ENCODE results near the gene ADAMTS17. TPM values are rescaled to one million over a fixed set of nuclear protein-coding genes. Genes with fewer than 3 reads are reported as not detected.

Gene ADAMTS17
- total and polyA plus RNA-seq, 9 of the 15 experiments (the other 6 are each of a cell fraction or from before 2014, with no cell fraction given): 0.01 to 0.14 (median 0.07) TPM; not detected in 6

- Histone ChIP-seq H4K20me1 (replicated peaks; ENCODE audit: control insufficient read depth, insufficient read depth, low read length) (0 out of 2 replicates have a peak, but pooled peaks cover 3% of the 10 kb centered on the region), H3K4me1 (replicated peaks in 1 of 2; ENCODE audit: control insufficient read depth in 2 of 2, insufficient read depth in 2 of 2, low read length in 2 of 2) (no peaks in the 10 kb centered on the region), H3K79me2 (ENCODE audit: control insufficient read depth, insufficient read depth, low read length) (no peaks in the 10 kb centered on the region), H3K27ac (ENCODE audit: extremely low read depth, low read depth, low read length) (no peak overlapping the region), H3K27me3 (ENCODE audit: control insufficient read depth in 2 of 2, insufficient read depth in 2 of 2, low read length in 2 of 2) (peaks cover 5 to 61% of the 10 kb centered on the region in 2 experiments; a peak in 4 of 5 replicates), H2AFZ (ENCODE audit: low read depth, low read length) (no peak overlapping the region), H3K9ac (ENCODE audit: insufficient read depth in 1 of 2, low read depth in 2 of 2, low read length in 2 of 2) (no peak overlapping the region), H3K9me1 (ENCODE audit: control insufficient read depth, insufficient read depth, low read length) (no peaks in the 10 kb centered on the region), H3K4me3 (no peak overlapping the region), H3K9me3 (replicated peaks; ENCODE audit: control insufficient read depth, insufficient read depth, low read depth, low read length) (no peaks in the 10 kb centered on the region), H3K36me3 (ENCODE audit: control insufficient read depth, insufficient read depth, low read length) (no peaks in the 10 kb centered on the region), H3K4me2 (ENCODE audit: insufficient read depth, low read length) (no peak overlapping the region)
- ChIA-PET CTCF (ENCODE audit: low intra/inter-chr PET ratio) (no interaction called here), POLR2A (no interaction called here)
- in situ Hi-C loops (cut with MboI): no loop called here
- WGBS (ENCODE audit: insufficient coverage, low coverage, missing lambda C conversion rate): 0% methylated on average over 6 of the region's 6 CpGs
- DNase-seq (ENCODE audit: extremely low read depth in 1 of 4, low spot score in 3 of 4): no peak
- intact Hi-C loops (cut with micrococcal nuclease): no loop called here
- no peak for ATAC-seq
- no peak for FAIRE-seq
- BruUV-seq (replicated peaks): no TSS peak
- TF ChIP-seq ZNF583 (CRISPR knock-in tag; IDR thresholded peaks at IDR 0.05) (no peak), ZNF57 (CRISPR knock-in tag; IDR thresholded peaks at IDR 0.05) (no peak), ZNF780A (CRISPR knock-in tag; IDR thresholded peaks at IDR 0.05) (no peak), ZNF146 (CRISPR knock-in tag; IDR thresholded peaks at IDR 0.05; ENCODE audit: unreplicated experiment) (no peak)
Observed at GRCh38 chr15:100103828-100104227, 237.9 kb downstream of the ADAMTS17 start.

GRCh38 chr15:100101426-100102089, 240.2 kb downstream of the ADAMTS17 start:
- FAIRE-seq (no peak), ATAC-seq (no peak), DNase-seq (ENCODE audit: extremely low read depth in 1 of 4, low spot score in 3 of 4) (no peak)
- Histone ChIP-seq H3K9ac (ENCODE audit: insufficient read depth in 1 of 2, low read depth in 2 of 2, low read length in 2 of 2) (no peak overlapping the region), H3K4me2 (ENCODE audit: insufficient read depth, low read length) (no peak overlapping the region), H3K9me3 (replicated peaks; ENCODE audit: control insufficient read depth, insufficient read depth, low read depth, low read length) (no peaks in the 10 kb centered on the region), H3K27ac (ENCODE audit: extremely low read depth, low read depth, low read length) (no peak overlapping the region), H3K36me3 (ENCODE audit: control insufficient read depth, insufficient read depth, low read length) (no peaks in the 10 kb centered on the region), H3K4me3 (no peak overlapping the region), H4K20me1 (replicated peaks; ENCODE audit: control insufficient read depth, insufficient read depth, low read length) (0 out of 2 replicates have a peak, but pooled peaks cover 3% of the 10 kb centered on the region), H2AFZ (ENCODE audit: low read depth, low read length) (no peak overlapping the region), H3K4me1 (replicated peaks in 1 of 2; ENCODE audit: control insufficient read depth in 2 of 2, insufficient read depth in 2 of 2, low read length in 2 of 2) (no peaks in the 10 kb centered on the region), H3K9me1 (ENCODE audit: control insufficient read depth, insufficient read depth, low read length) (no peaks in the 10 kb centered on the region), H3K27me3 (ENCODE audit: control insufficient read depth in 2 of 2, insufficient read depth in 2 of 2, low read length in 2 of 2) (peaks cover 5 to 46% of the 10 kb centered on the region in 2 experiments; a peak in 4 of 5 replicates), H3K79me2 (ENCODE audit: control insufficient read depth, insufficient read depth, low read length) (no peaks in the 10 kb centered on the region)
- no TSS peak for BruUV-seq (replicated peaks)
- POLR2A ChIA-PET: no interaction called here
- CTCF ChIA-PET (ENCODE audit: low intra/inter-chr PET ratio): no interaction called here
- in situ Hi-C loops (cut with MboI): no loop called here
- no peak for TF ChIP-seq ZBTB26 (CRISPR knock-in tag; IDR thresholded peaks at IDR 0.05)
- TF ChIP-seq HDAC1 (IDR thresholded peaks at IDR 0.05): no peak
- TF ChIP-seq MTF1 (CRISPR knock-in tag; IDR thresholded peaks at IDR 0.05; ENCODE audit: borderline replicate concordance): no peak
- no peak for TF ChIP-seq PYGO2 (tag; IDR thresholded peaks at IDR 0.05)
- no peak for TF ChIP-seq ELF1 (tag; IDR thresholded peaks at IDR 0.05)
- no peak for TF ChIP-seq KAT7 (CRISPR knock-in tag; IDR thresholded peaks at IDR 0.05; ENCODE audit: borderline replicate concordance)
- 1% methylated on average over 11 of the region's 12 CpGs for WGBS (ENCODE audit: insufficient coverage, low coverage, missing lambda C conversion rate)
- intact Hi-C loops (cut with micrococcal nuclease): no loop called here
